ENCODE measurements around the gene PBLD. TPM values are rescaled to one million over a fixed set of nuclear protein-coding genes. Genes with fewer than 3 reads are reported as not detected.

The PBLD gene
- total RNA-seq, 1 donor from 2014 or later = 5.0 TPM

DNA sequence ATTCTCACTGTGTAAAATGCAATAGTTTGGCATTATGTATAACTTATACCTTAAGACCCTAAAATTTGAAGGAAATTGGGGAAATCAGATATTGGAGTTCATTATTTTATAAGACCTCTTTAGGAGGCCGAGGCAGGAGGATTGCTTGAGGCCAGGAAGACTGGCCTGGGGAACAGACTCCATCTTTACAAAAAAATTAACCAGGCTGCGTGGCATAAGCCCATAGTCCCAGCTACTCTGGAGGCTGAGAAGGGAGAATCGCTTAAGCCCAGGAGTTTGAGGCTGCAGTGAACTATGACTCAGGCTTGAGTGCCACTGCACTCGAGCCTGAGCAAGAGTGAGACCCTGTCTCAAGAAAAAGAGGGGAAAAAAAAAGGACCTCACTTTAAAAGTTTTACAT, 14.0 kb upstream of the PBLD start:
- Mint-ChIP-seq H3K36me3 (ENCODE audit: low read depth) (peaks cover 9% of the 10 kb centered on the region), H3K4me1 (no peaks in the 10 kb centered on the region), H3K9me3 (no peaks in the 10 kb centered on the region), H3K27me3 (ENCODE audit: low read depth) (no peaks in the 10 kb centered on the region), H3K4me3 (no peak overlapping the region), H3K27ac (ENCODE audit: unreplicated experiment) (no peak overlapping the region)
- TF ChIP-seq, protein P1, sequence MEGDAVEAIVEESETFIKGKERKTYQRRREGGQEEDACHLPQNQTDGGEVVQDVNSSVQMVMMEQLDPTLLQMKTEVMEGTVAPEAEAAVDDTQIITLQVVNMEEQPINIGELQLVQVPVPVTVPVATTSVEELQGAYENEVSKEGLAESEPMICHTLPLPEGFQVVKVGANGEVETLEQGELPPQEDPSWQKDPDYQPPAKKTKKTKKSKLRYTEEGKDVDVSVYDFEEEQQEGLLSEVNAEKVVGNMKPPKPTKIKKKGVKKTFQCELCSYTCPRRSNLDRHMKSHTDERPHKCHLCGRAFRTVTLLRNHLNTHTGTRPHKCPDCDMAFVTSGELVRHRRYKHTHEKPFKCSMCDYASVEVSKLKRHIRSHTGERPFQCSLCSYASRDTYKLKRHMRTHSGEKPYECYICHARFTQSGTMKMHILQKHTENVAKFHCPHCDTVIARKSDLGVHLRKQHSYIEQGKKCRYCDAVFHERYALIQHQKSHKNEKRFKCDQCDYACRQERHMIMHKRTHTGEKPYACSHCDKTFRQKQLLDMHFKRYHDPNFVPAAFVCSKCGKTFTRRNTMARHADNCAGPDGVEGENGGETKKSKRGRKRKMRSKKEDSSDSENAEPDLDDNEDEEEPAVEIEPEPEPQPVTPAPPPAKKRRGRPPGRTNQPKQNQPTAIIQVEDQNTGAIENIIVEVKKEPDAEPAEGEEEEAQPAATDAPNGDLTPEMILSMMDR (conservative IDR thresholded peaks at IDR 0.05) = no peak
- no peak for DNase-seq (ENCODE audit: low read depth, low spot score)

DNA sequence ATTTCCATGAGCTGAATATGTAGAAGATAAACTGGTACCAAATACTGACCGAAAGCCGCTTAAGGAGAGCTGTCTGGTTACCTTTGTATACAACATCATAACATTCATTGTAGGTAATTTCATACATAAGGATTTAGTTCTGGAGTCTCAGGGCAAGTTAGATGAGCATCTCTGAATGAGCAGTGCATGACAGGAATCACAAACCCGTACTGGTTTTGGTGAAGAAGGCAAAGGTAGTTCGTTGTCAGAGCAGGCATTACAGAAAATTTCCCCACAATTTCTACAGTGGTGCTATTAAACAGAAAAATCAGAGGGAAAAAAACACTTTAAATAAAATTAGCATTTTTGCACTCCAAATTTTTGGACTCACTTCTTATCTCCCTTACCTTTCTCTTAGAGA, 12.9 kb upstream of the PBLD start:
- Mint-ChIP-seq H3K27ac (ENCODE audit: unreplicated experiment) (no peak overlapping the region), H3K4me1 (no peaks in the 10 kb centered on the region)
- DNase-seq (ENCODE audit: low read depth, low spot score) = no peak

DNA sequence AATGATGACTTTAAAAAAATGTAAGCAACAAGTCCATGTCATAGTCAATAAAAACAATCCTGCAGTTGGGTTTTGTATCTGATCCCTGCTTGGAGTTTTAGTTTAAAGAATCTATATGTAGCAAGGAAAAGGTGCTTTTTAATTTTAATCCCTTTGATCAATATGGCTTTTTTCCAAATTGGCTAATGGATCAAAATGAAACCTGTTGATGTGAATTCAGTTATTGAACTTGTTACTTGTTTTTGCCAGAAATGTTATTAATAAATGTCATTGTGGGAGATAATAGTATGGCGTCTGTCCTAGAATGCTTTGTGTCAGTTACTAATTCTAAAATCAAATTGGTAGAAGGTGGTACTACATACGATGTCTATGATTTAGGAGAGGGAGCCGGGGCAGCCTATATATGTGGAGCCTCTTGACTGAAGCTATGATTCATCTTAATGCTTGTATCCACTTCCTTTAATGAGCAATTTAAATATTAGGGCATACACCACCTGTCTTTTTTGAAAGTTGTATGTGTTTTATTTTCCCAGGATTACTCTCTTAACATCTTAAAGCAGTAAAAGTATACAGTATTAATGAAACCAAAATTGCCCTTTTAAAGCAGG, 10.3 kb upstream of the PBLD start:
- TF ChIP-seq, protein P1 (conservative IDR thresholded peaks at IDR 0.05) = no peak
- Mint-ChIP-seq H3K4me3 (peak overlapping the region; percentile 2), H3K27ac (ENCODE audit: unreplicated experiment) (no peak overlapping the region), H3K9me3 (no peaks in the 10 kb centered on the region), H3K27me3 (ENCODE audit: low read depth) (no peaks in the 10 kb centered on the region), H3K4me1 (peaks cover 4% of the 10 kb centered on the region), H3K36me3 (ENCODE audit: low read depth) (peaks cover 19% of the 10 kb centered on the region)
- no peak for DNase-seq (ENCODE audit: low read depth, low spot score)

More for the DNA sequence above, 12.9 kb upstream of the PBLD start:
- TF ChIP-seq, protein P1 (conservative IDR thresholded peaks at IDR 0.05) = no peak
- Mint-ChIP-seq H3K36me3 (ENCODE audit: low read depth) (peaks cover 17% of the 10 kb centered on the region), H3K9me3 (no peaks in the 10 kb centered on the region), H3K27me3 (ENCODE audit: low read depth) (no peaks in the 10 kb centered on the region), H3K4me3 (no peak overlapping the region)

DNA sequence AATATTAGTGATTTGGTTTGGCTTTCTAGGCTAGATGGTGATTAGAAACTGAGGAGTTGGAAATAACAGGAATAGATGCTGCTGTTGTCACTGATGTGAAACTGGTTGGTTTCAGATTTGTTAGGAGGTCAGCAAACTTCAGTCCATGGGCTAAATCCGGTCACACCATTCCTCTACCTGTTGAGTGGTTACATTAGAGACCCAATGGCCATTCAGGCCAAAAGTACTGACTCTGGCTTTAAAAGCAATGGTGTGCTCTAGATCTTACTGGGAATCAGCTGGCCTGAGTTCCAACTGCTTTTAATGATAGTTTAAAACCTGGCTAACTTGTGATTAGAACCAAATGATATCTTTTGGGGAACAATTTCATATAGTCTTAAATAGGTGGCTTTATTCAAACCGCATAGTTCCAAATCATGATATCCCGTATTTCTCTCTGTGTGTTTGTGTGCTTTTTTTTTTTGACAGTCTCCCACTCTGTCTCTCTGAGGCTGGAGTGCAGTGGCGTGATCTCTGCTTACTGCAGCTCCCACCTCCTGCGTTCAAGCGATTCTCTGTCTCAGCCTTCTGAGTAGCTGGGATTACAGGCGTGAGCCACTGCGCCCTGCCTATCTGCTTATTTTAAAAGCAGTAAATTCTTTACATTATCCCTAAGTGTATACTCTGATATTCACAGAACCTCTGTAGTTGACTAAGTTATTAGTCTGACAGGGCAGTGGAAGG, 7.8 kb upstream of the PBLD start:
- Mint-ChIP-seq H3K9me3 (no peaks in the 10 kb centered on the region), H3K27ac (ENCODE audit: unreplicated experiment) (no peak overlapping the region), H3K4me3 (peak overlapping the region; percentile 45), H3K27me3 (ENCODE audit: low read depth) (no peaks in the 10 kb centered on the region), H3K36me3 (ENCODE audit: low read depth) (peaks cover 23% of the 10 kb centered on the region), H3K4me1 (peaks cover 28% of the 10 kb centered on the region)
- TF ChIP-seq, protein P1 (conservative IDR thresholded peaks at IDR 0.05) = no peak
- DNase-seq (ENCODE audit: low read depth, low spot score) = no peak

DNA sequence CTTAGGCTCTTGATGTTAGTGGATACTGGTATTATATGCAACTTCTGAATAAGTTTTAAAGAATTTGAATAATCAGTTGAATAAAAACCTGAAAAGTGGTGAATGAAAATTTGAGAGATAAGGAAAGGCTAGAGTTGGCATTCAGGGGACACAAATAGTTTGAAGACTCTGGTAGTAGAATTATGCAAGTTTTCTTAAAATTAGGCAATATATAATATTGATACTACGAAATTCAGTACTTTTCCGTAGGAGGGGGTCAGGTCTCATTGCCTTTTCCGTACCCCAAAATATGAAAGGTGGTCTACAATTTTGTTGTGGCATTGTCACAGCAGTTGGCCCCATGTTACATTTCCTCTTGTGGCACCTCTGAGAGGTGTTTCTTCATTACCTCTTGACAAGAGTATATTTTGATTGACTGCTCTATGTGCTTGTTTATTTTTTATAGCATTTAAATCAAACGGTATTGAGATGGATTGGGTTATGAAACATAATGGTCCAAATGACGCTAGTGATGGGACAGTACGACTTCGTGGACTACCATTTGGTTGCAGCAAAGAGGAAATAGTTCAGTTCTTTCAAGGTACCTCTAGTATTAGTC, 4.1 kb upstream of the PBLD start:
- peak overlapping the region; percentile 82 for H3K4me3 Mint-ChIP-seq

More for the DNA sequence above, 4.1 kb upstream of the PBLD start:
- H3K9me3 Mint-ChIP-seq = no peaks in the 10 kb centered on the region
- DNase-seq (ENCODE audit: low read depth, low spot score) = no peak
- TF ChIP-seq, protein P1 (conservative IDR thresholded peaks at IDR 0.05) = no peak
- peaks cover 43% of the 10 kb centered on the region for H3K4me1 Mint-ChIP-seq
- peaks cover 6% of the 10 kb centered on the region for H3K27me3 Mint-ChIP-seq (ENCODE audit: low read depth)
- no peak overlapping the region for H3K27ac Mint-ChIP-seq (ENCODE audit: unreplicated experiment)
- H3K36me3 Mint-ChIP-seq (ENCODE audit: low read depth) = peaks cover 36% of the 10 kb centered on the region

All from neural crest cell (in vitro differentiated cells).